GM12892 (cell line): Measurements from ENCODE around the gene ABLIM1.

Experiments
- DNase-seq: peaks from one replicate; pipeline ENCODE4 v3.0.0; 2011; ENCODE audit not compliant: insufficient read length
- FAIRE-seq: peaks from 2 replicates; lab custom pipeline; 2011; peaks lifted over from hg19 to GRCh38; lab: Jason Lieb, UNC
- POLR2A ChIP-seq: IDR thresholded peaks from 2 replicates; pipeline ENCODE4 v1.6.1; 2011; ENCODE audit warnings: low read depth, low read length, control low read depth
- POLR2AphosphoS5 ChIP-seq: IDR thresholded peaks from 2 replicates; pipeline ENCODE4 v1.6.1; 2011; ENCODE audit warnings: low read depth, low read length, control low read depth
- TAF1 ChIP-seq: IDR thresholded peaks from 2 replicates; pipeline ENCODE4 v1.6.1; 2011; ENCODE audit warnings: low read depth, mild to moderate bottlenecking, control low read depth, low read length, borderline replicate concordance

ABLIM1 gene

GRCh38 chr10:114526504-114527238, 131.4 kb downstream of the ABLIM1 start:
- FAIRE-seq, result peak; percentile 99
- DNase-seq, result peak; percentile 71
- TF ChIP-seq POLR2A, result peak; percentile 85
- peak; percentile 66; the same call in 1 of the 2 replicates for TF ChIP-seq TAF1
- TF ChIP-seq POLR2AphosphoS5, result peak; percentile 83

- FAIRE-seq, result no peak
- TF ChIP-seq TAF1 (no peak), POLR2AphosphoS5 (no peak), POLR2A (no peak)
Measured at GRCh38 chr10:114526126-114526503, 132.0 kb downstream of the ABLIM1 start.

DNA sequence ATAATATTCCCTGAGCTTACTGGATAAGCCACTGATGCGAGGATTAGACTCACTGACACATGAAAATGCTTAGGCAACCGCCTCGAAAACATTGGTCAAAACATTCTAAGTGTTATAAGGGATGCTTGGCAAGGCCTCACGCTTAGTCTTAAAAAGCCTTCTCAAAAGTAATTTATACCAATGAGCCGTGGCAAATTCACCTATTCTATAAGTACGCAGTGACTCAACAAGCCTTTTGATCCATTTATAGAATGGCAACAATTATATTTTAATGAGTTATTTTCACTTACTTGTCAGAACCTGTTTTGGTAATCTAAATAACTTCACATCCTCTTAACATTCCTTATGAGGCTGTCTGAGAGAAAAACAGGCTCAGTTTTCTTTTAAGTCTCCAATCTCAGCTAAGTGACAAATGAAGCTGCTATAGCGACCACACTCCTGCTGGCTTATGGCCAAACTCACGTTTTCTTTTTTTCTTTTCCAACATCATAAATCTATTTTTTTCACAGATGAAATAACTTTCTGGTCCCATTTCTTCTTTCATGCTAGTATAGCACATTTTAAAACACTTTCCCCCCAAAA, 132.6 kb downstream of the ABLIM1 start:
- DNase-seq (no peak), FAIRE-seq (no peak)
- TF ChIP-seq TAF1, result no peak
- no peak for TF ChIP-seq POLR2AphosphoS5
- TF ChIP-seq POLR2A, result no peak

More at GRCh38 chr10:114526126-114526503, 132.0 kb downstream of the ABLIM1 start:
- no peak for DNase-seq

- no peak for TF ChIP-seq POLR2A
- TF ChIP-seq TAF1, result no peak
- no peak for TF ChIP-seq POLR2AphosphoS5
- FAIRE-seq, result peak; percentile 66
- DNase-seq, result no peak
Measured at GRCh38 chr10:114523876-114524275, 134.2 kb downstream of the ABLIM1 start.

DNA sequence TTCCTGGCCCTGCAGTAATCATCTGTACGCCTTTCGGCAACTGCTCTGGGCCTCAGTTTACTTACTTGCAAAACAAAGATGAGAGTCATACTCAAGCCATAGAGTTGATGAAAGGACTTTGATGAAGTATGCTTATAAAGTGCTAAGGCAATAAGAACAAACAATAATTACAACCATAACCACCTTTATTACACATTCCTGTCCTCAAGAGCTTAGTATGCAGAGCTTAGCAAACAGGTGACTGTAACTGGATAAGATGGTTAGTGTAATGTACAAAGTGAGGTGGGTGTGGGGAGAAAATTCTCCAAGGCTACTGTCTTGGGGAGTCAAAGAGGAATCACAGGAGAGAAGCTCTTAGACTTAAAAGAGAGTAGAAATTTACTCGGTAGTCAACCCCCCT, 136.8 kb downstream of the ABLIM1 start:
- no peak for FAIRE-seq
- DNase-seq, result no peak
- TF ChIP-seq POLR2AphosphoS5, result no peak
- no peak for TF ChIP-seq TAF1
- TF ChIP-seq POLR2A, result no peak

- TF ChIP-seq TAF1 (no peak), POLR2A (no peak), POLR2AphosphoS5 (no peak)
- FAIRE-seq (no peak), DNase-seq (no peak)
Measured at GRCh38 chr10:114520453-114520852, 137.6 kb downstream of the ABLIM1 start.

DNA sequence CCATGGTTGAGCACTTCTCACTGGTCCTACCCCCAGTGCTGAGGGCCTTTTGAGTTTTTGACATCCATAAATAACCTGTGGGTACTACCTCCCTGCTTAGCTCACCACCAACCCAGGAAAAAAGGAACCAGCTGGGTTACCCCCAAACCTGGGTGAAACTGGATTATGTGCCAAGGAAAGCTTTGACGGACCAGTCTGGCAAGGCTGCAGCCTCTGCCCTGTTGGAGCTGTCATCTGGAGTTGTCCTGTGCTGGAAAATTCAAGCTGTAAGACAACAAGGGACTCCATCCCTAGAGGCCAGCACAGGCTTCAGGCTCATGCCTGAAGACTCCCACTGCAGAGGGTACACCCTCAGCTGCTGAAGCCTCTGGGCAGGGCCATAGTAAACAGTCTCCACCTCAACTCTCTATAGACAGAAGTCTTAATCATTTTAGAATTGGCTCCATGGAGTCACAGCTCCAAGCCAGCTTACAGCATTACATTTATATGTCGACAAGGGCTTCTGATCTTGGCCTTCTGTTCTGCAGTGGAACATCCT, 138.2 kb downstream of the ABLIM1 start:
- FAIRE-seq (no peak), DNase-seq (no peak)
- no peak for TF ChIP-seq TAF1
- no peak for TF ChIP-seq POLR2A
- TF ChIP-seq POLR2AphosphoS5, result no peak

DNA sequence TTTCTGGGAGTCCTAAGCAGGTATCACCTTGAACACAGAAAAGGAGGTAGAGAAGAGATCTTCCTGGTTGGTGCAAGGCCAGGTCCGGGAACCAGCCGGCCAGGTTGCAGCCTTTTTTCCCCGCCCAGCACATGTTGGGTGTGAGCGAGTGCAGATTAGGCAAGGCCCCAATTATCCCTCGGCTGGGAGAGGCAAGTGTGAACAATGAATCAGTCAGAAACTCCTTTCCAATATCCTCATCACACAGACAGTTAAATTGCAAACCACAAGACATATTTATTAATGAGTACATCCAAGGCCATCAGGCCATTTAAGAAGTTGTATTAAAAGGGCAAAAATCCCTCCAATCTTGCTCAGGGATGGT, 138.8 kb downstream of the ABLIM1 start:
- FAIRE-seq, result no peak
- TF ChIP-seq TAF1, result no peak
- no peak for TF ChIP-seq POLR2A
- no peak for TF ChIP-seq POLR2AphosphoS5
- DNase-seq, result no peak

DNA sequence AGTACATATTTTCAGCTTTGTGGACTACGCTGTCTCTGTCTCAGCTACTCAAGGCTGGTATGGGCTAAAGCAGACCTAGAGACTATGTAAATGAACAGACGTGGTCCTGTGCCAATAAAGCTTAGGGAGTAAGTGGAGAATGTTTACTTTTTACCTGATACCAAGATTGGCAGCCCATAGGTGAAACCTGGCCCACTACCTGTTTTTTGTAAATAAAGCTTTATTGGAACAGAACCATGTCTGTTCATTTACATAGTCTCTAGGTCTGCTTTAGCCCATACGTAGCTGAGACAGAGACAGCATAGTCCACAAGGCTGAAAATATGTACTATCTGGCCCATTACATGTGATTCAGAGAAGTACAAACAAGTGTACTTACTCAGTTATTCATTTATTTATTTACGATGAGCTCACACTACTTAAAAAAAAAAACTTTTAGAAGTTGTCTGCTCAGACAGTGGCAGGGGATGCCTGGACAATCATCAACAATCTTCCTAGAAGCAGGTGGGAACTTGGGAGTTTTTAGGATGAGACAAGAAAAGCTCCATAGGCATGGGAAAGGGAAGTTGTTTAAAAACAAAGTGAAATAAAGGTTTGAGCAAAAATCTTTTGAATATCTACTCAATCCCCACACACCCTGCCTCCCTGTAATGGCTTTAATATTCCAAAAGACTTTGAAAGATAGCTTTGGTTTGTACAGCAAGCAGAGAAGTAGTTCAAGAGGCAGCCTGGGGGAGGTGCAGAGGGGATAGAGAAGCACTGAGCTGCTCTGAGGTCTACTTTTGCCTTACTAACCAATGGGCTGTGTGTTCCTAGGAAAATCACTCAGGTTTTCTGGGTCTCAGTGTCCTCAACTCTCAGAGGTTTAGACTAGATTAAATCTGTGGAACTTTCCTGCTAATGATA, 139.4 kb downstream of the ABLIM1 start:
- FAIRE-seq (peak; percentile 46), DNase-seq (no peak)
- TF ChIP-seq TAF1, result no peak
- TF ChIP-seq POLR2AphosphoS5, result no peak
- no peak for TF ChIP-seq POLR2A

DNA sequence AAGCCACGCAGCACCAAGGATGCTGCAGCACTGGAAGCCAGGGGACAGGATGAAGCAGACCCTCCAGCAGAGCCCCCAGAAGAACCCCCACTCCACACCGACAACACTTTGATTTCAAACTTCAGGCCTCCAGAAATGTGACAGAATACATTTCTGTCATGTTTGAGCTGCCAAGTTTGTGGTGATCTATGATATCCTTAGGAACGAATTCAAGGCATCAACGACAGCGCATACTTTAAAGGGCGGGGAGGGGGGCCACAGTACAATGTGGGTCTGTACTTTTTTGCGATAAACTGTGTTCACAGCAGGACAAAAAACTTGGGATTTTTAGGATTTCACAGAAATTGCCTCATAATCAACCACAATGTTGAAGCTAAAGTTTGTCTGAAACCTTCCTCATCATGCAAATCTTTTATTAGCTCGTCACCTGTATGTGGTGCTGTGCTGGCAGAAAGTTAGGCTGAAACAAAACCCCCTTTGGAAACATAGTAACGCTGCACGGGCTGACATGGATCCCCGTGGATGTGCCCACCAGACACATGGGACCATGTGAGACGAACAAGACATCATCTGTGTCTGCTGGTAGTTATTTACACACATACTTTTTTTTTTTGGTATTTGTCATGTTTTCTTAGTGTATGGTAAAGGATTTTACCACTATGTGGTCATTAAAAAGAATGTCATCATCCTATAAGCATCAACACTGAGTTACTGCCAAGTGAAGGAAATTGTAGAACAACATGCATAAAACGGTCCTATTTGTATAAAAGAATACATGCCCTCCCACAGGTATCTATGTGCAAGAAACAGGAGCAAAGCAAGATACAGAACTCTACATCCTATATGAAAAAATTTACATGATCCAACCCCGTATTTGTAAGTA, 140.5 kb downstream of the ABLIM1 start:
- TF ChIP-seq POLR2A (no peak), TAF1 (no peak), POLR2AphosphoS5 (no peak)
- FAIRE-seq (no peak), DNase-seq (no peak)

GRCh38 chr10:114516356-114516755, 141.7 kb downstream of the ABLIM1 start:
- FAIRE-seq (no peak), DNase-seq (no peak)
- TF ChIP-seq POLR2A (no peak), TAF1 (no peak), POLR2AphosphoS5 (no peak)
